Measurements from ENCODE around the gene RAPGEF4. TPM values are rescaled to one million over a fixed set of nuclear protein-coding genes. Genes with fewer than 3 reads are reported as not detected.

RAPGEF4 gene
- total RNA-seq, 2 experiments from 2014 or later = 0.85 to 1.3 TPM

GRCh38 chr2:172834881-172835280 lies 99.2 kb downstream of the RAPGEF4 start:
- H3K4me1 Mint-ChIP-seq (ENCODE audit: low read depth) = peaks cover 5% of the 10 kb centered on the region
- CTCF ChIA-PET = interaction anchor here (2.5 kb wide), 1 partner anchor 28 kb away, joined by 10 read pairs; no protein-coding TSS in a partner anchor

DNA sequence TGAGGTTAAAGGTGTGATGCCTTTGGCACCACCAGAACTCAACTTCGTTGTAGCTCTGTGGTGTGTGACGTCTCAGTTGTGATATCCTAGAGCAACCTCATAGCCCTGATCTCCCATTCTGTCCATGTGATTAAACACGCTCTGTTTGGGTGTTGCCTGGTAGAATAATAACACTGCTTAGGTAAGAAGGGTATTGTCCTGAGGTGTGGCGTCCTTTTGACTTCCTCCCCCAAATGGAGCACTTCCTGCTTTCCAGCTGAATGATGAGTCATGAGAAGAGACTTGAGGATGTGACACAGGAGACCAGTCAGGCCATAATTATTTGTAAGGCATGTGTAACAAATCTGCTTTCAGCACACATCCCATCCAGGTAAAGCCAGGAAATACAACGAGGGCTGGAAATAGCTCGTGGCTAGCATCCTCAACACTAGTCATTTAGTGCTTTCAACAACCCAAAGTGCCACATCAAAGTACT lies 100.7 kb downstream of the RAPGEF4 start:
- Mint-ChIP-seq H3K4me1 (ENCODE audit: low read depth) (peaks cover 5% of the 10 kb centered on the region), H3K36me3 (ENCODE audit: low read depth) (no peaks in the 10 kb centered on the region), H3K27me3 (peaks cover 10% of the 10 kb centered on the region), H3K9me3 (no peaks in the 10 kb centered on the region), H3K4me3 (no peak overlapping the region), H3K27ac (no peak overlapping the region)
- TF ChIP-seq, protein P1, sequence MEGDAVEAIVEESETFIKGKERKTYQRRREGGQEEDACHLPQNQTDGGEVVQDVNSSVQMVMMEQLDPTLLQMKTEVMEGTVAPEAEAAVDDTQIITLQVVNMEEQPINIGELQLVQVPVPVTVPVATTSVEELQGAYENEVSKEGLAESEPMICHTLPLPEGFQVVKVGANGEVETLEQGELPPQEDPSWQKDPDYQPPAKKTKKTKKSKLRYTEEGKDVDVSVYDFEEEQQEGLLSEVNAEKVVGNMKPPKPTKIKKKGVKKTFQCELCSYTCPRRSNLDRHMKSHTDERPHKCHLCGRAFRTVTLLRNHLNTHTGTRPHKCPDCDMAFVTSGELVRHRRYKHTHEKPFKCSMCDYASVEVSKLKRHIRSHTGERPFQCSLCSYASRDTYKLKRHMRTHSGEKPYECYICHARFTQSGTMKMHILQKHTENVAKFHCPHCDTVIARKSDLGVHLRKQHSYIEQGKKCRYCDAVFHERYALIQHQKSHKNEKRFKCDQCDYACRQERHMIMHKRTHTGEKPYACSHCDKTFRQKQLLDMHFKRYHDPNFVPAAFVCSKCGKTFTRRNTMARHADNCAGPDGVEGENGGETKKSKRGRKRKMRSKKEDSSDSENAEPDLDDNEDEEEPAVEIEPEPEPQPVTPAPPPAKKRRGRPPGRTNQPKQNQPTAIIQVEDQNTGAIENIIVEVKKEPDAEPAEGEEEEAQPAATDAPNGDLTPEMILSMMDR (IDR thresholded peaks at IDR 0.05) = no peak
- ChIA-PET POLR2A (no interaction called here), CTCF (interaction anchor here (1.9 kb wide), 1 partner anchor 95 kb away, joined by 7 read pairs; no protein-coding TSS in a partner anchor)
- intact Hi-C loops (cut with micrococcal nuclease) = no loop called here
- DNase-seq (peak; percentile 12), ATAC-seq (peak; percentile 34)

More at GRCh38 chr2:172834881-172835280, 99.2 kb downstream of the RAPGEF4 start:
- no peak for DNase-seq
- TF ChIP-seq, protein P1 (IDR thresholded peaks at IDR 0.05) = no peak
- Mint-ChIP-seq H3K27me3 (peaks cover 10% of the 10 kb centered on the region), H3K9me3 (no peaks in the 10 kb centered on the region), H3K36me3 (ENCODE audit: low read depth) (no peaks in the 10 kb centered on the region), H3K27ac (no peak overlapping the region), H3K4me3 (no peak overlapping the region)
- no peak for ATAC-seq
- intact Hi-C loops (cut with micrococcal nuclease) = no loop called here
- POLR2A ChIA-PET = no interaction called here

GRCh38 chr2:172836827-172837226 lies 101.2 kb downstream of the RAPGEF4 start:
- intact Hi-C loops (cut with micrococcal nuclease) = no loop called here
- TF ChIP-seq, protein P1 (IDR thresholded peaks at IDR 0.05) = no peak
- Mint-ChIP-seq H3K27ac (no peak overlapping the region), H3K4me1 (ENCODE audit: low read depth) (peaks cover 5% of the 10 kb centered on the region), H3K4me3 (no peak overlapping the region), H3K36me3 (ENCODE audit: low read depth) (no peaks in the 10 kb centered on the region), H3K9me3 (no peaks in the 10 kb centered on the region), H3K27me3 (peaks cover 10% of the 10 kb centered on the region)
- ATAC-seq = no peak
- CTCF ChIA-PET = interaction anchor here (1.9 kb wide), 1 partner anchor 95 kb away, joined by 7 read pairs; no protein-coding TSS in a partner anchor
- no peak for DNase-seq
- POLR2A ChIA-PET = interaction anchor here (0.8 kb wide), 1 partner anchor 14 kb away, joined by 3 read pairs; no protein-coding TSS in a partner anchor

DNA sequence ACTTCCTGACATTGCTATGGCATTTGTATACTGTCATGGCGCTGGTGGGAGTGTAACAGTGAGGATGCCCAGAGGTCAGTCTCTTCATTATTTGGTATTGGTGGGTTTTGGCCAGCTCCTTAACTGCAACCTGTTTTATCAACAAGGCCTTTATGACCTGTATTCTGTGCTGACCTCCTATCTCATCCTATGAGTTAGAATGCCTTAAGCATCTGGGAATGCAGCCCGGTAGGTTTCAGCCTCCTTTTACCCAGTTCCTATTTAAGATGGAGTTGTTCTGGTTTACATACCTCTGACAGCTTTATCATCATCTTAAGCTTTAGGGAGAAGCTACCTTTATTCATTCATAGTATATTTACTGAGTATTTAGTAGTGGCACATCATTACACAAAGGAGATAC lies 103.8 kb downstream of the RAPGEF4 start:
- no peaks in the 10 kb centered on the region for H3K36me3 Mint-ChIP-seq (ENCODE audit: low read depth)
- intact Hi-C loops (cut with micrococcal nuclease) = no loop called here
- H3K9me3 Mint-ChIP-seq = no peaks in the 10 kb centered on the region
- H3K4me1 Mint-ChIP-seq (ENCODE audit: low read depth) = peaks cover 5% of the 10 kb centered on the region
- TF ChIP-seq, protein P1 (IDR thresholded peaks at IDR 0.05) = no peak
- no peak overlapping the region for H3K4me3 Mint-ChIP-seq
- ATAC-seq (no peak), DNase-seq (no peak)
- CTCF ChIA-PET = interaction anchor here (1.1 to 1.3 kb wide), 2 partner anchors 25 to 92 kb away, joined by 3 to 4 read pairs; no protein-coding TSS in a partner anchor
- H3K27ac Mint-ChIP-seq = no peak overlapping the region
- POLR2A ChIA-PET = interaction anchor here (0.9 kb wide), 1 partner anchor 9 kb away, joined by 3 read pairs; no protein-coding TSS in a partner anchor
- peaks cover 5% of the 10 kb centered on the region for H3K27me3 Mint-ChIP-seq

DNA sequence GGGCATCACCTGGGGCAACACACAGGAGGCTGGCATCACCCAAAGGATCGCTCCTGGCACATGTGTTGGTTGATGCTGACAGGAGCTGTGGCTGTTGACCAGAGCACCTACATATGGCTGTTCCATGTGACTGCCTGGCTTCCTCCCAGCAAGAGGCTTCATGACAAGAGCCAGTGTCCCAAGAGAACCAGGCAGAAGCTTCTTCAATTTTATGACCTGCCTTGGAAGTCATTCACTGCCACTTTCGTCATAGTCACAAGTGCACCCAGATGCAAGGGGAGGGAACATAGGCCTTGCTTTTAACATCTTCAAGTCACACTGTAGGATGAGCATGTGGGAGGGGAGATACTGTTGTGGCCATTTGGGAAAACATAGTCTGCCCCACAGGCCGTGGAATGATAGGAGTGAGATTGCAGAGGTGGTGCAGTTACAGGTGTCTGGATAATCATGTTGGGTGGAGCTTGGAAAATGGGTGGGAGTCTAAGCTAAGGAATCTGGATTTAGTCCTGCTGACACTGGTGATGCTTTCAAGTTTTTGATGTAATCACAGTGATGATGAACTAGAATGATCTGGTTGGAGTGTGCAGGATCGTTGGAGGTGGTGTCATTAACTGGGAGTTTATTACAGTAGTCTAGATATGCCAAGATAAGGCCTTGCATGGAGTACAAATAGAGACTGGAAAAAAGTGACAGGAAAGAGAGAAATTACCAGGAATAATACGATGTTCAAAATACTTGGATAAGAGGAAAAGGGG lies 107.0 kb downstream of the RAPGEF4 start:
- H3K4me3 Mint-ChIP-seq = no peak overlapping the region
- no peaks in the 10 kb centered on the region for H3K4me1 Mint-ChIP-seq (ENCODE audit: low read depth)
- no peaks in the 10 kb centered on the region for H3K9me3 Mint-ChIP-seq
- DNase-seq (no peak), ATAC-seq (no peak)
- POLR2A ChIA-PET = no interaction called here
- no peak overlapping the region for H3K27ac Mint-ChIP-seq
- TF ChIP-seq, protein P1 (IDR thresholded peaks at IDR 0.05) = no peak
- no peaks in the 10 kb centered on the region for H3K27me3 Mint-ChIP-seq
- intact Hi-C loops (cut with micrococcal nuclease) = no loop called here
- CTCF ChIA-PET = interaction anchor here (1.7 kb wide), 1 partner anchor 89 kb away, joined by 5 read pairs; no protein-coding TSS in a partner anchor
- H3K36me3 Mint-ChIP-seq (ENCODE audit: low read depth) = no peaks in the 10 kb centered on the region

All from activated CD8-positive, alpha-beta T cell treated with anti-CD3 and anti-CD28 coated beads for 36 hours (primary cell).